ENCODE measurements around the gene SFXN3.

Gene SFXN3

DNA sequence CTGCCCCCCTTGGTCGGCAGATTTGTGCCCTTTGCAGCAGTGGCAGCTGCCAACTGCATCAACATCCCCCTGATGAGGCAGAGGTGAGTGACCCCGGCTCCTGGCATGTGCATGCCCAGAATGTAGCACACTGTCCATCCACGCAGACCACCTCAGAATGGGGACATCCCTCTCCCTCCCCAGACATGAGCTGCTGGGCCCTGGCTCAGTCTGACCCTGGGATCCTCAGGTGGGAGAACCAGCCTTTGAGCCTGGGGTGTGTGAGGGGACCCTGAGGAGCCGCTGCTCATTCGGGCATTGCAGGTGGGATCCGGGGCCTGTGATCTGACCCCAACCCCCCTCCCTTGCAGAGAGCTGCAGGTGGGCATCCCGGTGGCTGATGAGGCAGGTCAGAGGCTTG is 5.7 kb downstream of the SFXN3 start:
- no peak for DNase-seq

DNA sequence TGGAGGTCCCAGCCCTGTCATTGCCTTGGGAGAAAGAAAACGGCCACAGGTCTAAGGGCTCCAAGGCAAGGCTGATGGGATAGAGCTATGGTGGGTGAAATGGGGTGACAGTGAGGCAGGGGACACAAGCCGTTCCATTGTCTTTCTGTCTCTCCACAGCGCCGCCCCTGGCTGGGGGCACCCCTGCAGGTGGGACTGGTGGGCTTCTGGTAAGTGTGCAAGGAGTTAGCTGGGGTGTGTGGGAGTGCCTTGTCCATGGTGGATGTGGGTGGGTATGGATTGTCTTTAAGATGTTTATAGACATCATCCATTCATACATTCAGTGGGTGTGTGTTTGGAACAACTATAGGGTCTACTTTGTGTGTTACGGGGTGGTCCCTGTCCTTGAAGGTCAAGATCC is 7.5 kb downstream of the SFXN3 start:
- no peak for DNase-seq

DNA sequence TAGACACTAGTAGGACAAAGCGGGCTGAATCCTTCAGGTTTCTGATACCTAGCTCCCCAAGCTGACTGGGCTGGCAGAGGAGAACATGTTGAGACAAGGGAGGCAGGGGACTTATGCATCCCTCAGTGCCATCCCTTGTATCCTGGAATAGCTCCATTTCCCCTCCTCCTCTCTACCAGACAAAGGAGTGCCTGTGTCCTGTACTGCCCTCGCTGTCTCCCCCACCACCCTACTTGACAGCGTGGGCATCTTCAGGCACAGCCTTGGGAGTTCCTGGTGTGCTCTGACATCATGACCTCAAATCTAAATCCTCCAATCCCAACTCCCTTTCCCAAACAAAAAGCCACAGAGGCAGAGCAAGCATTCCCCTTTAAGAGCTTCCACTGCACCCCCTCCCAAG is 9.0 kb downstream of the SFXN3 start:
- no peak for DNase-seq

DNA sequence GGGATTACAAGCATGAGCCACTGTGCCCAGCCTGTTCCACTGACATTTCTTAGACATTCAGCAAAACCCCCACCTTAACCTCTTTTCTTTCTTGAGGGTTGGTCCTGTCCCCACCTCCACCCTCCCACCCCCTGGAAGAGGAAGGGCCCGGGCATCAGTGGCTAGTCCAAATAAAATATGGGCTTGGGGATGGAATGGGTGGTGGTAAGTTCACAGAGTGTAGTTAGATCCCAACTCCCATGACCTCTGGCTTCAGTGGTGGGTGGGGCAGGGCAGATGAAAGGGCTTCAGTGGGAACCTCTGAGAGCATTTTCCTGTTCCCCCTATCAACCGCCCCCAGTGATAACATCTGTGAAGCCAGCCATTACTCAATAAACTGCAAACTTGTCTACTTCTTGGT is 9.8 kb downstream of the SFXN3 start:
- DNase-seq = no peak

DNA sequence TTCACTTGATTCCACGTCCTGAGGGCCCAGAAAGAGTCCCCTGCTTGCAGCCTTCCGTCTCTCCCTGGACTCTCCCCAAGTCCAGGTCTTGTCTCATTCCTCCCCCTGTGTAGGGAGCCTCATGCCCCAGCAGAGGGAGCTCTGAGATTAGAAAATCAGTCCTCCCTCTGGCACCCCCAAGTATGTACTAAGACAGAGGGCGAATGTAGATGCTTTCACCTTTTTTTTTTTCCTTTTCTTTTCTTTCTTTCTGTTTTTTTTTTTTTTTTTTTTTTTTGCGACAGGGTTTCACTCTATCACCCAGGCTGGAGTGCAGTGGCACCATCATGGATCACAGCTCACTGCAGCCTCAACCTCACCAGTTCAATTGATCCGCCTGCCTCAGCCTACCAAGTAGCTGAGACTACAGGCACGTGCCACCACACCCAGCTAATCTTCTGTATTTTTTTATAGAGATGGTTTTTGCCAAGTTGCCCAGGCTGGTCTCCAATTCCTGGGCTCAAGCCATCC is 10.3 kb downstream of the SFXN3 start:
- peak; percentile 19 to 74 for DNase-seq

DNA sequence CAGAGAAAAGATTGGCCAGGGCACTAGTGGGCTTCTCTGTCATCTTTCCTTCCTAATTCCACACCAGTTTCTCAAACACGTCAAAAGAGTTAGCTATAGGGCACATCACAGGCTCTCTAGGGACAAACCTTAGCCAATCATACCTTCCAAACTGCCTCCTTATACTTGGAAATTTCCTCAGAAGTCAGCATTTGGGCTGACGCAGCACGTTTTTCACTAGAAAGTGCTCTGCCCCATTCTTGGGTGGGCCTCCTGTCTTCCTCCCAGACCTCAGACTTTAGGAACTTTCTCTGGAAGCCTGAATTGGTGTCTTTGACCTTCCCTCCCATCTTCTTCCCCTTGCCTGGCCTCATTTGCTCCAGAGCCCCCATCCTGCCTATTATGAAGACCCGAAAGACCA is 11.1 kb downstream of the SFXN3 start:
- no peak for DNase-seq

DNA sequence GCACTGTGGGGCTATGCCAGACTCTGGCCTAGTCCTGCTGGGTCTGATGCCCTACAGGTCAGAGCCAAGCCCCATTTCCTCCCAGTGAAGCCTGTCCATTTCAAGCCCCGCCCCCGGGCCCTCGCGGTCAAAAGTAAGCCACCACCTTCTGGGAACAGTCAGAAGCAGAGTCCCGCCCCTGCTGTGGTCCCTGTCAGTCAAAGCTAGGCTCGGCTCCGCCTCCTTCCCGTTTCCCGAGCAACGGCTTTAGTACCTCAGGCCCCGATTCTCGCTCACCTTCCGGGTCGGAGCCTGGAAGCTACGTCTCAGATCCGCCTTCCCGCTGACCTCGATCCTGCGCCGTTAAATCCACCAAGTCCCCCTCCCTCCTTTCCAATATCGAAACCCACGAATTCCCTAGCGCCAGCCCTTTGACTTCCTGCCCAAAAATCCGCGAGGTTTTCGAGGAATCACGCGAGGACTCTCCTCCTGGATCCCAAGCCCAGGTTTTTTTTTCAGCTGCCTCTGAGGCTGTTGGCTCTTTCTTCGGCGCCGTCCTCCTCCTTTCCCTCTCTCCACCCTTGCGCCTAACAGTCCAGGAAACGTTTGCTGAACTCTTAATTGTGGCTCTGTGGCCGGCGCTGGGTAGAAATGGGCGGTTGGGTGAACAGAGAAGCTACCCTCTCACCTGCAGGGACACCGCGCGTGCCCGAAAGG is 11.8 kb downstream of the SFXN3 start:
- peak; percentile 79 to 80 for DNase-seq

DNA sequence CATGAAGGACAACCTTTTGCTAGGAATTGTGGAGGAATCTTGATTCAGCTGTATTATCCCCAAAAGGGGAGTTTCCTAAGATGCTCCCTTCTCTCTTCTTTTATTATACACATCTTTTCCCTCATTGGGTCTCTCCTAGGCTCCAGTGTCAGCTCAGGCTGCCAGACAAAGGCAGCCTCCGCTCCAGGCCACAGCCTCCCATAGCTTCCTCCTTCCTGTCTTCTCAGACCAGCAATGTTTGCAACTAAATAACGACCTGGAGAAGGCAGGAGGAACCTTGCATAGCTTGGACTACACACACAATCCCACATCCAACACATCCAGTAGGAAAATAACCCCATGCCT is 12.3 kb downstream of the SFXN3 start:
- no peak for DNase-seq

DNA sequence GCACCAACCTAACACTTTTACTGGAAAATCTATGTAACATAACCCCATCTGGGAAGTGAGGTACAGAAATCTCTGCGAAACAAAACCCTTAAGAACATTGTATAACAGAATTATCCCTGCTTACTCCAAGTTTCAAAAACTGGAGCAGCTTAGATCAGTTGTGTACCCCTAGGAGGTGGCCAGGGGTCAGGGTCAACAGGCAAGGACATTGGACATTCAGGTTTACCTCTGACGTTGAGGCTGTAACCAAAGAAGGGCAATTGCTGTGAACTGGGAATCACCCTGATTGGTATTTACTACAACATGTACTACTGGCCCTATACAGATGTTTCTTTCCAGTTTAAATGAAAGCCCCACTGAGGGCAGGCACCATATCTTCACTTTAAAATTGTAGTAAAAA is 13.1 kb downstream of the SFXN3 start:
- no peak for DNase-seq

DNA sequence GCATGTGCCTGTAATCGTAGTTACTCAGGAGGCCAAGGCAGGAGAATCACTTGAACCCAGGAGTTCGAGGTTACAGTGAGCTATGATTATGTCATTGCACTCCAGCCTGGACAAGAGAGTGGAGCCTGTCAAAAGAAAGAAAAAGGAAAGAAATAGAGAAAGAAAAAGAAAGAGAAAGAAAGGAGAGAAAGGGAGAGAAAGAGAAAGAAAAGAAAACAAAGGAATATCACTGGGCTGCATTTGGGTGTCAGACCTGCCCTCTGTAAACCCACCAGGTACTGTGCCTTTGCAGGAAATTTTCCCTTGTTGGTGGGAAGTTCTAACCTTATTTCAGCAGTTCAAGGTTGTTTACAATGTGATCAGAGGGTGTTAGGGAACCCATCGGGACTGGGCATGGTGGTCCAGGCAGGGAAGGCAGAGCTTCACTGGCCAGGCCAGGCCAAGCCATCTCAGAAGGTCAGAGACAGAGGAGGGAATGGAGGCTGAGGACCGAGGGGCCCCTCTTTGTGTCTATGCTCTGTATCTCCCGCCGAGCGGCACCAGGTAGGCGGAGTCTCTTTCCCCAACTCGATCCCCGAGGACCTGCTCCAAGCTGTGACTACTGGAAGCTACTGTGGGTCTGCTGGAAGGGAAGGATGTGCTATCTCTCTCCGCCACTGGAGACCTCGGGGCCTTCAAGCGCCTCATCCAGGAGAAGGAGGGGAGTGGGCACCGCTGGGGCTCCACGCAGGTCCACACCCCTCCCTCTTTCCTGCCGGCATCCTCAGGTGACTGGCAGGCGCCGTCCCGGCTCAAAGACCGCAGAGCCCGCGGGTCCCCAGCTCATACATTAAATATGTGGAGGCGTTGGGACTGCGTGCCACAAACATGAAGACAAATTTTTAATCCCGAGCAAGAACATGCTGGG is 15.6 kb downstream of the SFXN3 start:
- DNase-seq = no peak

DNA sequence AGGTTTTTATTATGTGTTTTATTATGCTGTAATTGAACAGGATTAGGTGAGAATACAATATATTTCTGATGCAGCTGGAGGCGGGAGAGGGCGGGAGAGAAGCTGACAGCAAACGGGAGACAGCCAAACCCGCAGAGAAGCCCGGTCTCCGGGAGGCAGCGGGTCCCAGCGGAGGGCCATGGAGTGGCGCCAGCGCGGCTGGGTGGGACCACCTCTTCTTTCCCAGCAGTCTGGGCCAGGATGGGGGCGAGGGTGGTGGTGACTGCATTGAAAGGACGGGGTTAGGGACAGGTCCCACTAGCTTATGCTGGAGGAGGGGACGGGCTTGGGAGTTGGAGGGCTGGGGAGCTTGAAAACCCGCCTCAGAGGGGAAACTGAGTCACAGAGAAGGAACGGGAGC is 16.2 kb downstream of the SFXN3 start:
- DNase-seq = no peak

DNA sequence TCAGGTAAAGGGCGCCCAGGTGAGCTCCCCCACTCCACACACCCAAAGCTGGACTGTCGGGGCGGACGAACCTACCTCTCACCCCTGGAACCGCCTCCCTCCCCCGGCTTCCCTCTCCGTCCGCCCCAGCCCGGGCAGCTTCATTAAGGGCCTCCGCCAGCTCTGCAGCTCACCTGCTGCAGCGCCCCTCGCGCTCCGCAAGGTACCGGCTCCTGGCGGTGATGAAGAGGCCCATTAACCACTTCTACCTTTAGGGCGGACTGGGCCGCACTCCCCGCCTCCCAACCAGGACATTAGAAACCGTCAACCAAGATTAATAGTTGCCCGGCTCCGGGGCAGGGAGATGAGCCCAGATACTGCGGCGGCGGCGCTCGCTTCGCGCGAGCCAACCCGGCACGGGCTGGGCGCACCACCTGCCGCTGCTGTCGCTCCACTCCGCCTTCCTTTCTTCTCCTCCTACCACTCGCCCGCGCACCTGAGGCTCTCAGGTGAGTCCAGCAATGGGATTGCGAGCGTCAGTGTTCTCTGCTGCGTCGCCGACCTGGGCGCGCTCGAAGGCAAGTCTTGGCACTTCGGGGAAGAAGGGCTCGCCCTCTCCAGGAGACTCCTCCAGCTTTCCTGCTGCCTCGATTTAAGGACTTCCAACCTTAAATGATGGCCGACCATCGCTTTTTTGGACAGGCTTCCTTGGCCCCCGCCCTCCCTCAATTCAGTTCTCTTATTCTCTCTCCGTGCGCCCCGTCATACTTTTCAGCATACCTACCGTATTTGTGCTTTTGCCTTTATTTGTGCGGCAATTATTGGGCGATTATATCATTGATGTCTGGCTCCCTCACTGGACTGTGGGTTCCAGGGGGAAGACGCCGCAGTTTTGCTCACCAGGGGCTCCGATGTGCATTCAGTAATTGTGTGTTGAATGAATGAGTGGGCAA is 17.2 kb downstream of the SFXN3 start:
- DNase-seq = no peak

DNA sequence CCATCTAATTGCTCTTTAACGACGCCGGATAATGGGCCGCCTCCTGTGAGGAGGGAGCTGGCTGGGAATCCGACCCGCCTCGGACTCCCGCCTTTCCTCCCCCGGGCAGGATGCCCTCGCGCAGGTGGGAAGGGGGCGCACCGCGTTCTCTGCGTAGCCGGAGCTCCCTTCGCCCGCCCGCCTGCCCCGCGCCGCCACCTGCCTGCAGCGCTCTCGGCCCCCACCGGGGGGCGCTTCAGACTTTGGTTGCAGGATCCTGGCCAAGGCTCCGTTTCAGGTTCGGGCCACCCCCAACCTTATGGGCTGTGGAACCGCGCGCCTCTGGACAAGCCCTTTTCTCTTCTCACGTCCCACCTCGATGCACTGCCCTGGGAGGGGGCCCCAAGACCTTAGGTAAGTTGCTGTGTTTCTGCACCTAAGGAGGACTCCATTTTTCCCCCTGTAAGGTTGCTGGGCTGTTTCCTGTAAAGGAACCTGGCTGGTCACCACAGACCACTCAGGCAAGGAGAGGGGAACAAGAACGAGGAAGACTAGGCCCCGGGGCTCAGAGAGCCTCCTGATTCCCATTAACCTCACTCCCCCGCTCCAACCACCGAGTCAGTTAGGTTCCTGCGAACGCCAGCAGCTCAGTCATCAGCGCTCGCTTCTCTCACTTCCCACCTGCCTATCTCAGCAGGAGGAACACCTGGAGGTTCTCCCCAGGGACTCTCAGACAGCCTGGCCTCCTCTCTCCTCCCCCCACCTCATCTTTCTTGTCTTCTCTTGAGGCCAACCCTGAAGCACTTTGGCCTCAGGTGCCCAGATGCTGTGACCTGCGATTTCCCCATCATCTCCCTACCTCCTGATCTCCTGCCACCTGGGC is 19.4 kb downstream of the SFXN3 start:
- DNase-seq = peak; percentile 21 to 25

DNA sequence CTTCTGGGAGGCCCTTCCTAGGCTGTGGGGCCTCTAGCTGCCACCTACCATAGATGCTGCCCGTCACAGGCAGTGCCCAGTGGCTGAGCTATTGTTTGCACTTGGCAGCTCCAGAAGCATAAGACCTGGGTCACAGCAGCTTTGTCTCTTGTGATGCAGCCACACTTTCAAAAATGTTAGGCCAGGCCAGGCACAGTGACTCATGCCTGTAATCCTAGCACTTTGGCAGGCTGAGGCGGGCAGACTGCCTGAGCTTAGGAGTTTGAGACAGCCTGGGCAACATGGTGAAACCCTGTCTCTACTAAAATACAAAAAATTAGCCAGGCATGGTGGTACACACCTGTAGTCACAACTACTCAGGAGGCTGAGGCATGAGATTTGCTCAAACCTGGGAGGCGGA is 21.3 kb downstream of the SFXN3 start:
- no peak for DNase-seq

DNA sequence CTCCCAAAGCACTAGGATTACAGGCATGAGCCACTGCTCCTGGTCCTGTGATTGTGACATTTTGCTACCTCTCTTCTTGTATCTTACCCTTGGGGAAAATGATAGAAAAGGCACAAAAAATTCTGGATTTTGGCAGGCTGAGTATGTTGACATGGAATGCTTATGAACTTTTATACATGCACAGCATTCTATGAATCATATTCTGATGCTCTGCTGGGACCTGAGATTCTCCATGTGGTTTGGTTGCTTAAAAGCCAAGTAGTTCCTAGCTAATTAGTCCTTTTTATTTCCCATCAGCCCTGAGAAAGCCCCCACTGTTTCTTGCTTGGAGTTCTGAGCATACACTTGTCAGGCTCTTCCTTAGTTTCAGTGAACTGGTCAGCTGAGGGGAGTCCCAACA is 22.5 kb downstream of the SFXN3 start:
- no peak for DNase-seq

DNA sequence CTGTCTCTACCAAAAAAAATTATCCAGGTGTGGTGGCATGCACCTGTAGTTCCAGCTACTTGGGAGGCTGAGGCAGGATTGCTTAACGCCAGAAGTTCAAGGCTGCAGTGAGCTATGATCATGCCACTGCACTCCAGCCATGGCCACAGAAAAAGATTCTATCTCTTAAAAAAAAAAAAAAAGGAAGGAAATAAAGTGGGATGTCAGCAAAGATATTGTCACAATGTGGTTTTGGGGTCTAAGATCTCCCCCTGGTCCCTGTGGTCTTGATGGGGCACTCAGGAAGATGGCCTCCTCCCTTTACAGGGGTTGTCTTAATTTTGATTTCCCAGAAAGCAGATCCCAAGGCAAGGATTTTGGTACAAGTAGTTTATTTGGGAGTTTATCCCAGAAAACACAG is 23.3 kb downstream of the SFXN3 start:
- DNase-seq = peak in 1 of 2 donors; percentile 58

DNA sequence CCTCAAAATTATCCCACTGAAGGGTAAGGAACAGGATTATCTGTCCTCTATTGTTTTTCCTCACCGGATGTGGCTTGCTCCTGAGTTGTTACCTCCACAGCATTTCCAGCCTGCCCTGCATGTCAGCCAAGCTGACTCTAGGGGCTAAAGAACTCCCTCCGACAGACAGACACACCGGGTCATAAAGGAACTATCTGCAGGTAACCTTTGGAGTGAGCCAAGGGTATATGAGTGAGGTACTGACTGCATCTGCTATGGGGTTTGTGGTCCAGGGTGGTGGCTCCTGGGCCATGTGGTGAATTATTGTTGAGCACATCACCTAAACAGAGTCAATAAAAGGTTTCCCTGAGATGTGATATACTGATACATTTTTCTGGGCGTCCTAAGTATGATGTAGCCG is 23.8 kb downstream of the SFXN3 start:
- no peak for DNase-seq

DNA sequence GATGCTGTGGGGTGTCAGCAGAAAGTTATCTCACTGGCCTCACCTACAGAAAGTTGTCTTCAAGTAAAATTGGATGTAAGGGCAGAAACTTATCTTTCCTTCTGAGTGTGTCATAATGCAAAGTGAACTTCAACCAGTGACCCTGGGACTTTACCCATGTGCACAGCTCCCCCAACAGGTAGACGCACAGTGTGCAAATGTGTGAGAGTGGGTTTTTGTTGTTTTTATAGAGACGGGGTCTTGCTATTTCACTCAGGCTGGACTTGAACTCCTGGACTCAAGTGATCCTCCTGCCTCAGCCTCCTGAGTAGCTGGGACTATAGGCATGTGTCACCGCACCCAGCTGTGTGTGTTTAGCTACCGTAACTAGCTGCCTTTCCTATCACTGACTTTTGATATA is 24.4 kb downstream of the SFXN3 start:
- no peak for DNase-seq

DNA sequence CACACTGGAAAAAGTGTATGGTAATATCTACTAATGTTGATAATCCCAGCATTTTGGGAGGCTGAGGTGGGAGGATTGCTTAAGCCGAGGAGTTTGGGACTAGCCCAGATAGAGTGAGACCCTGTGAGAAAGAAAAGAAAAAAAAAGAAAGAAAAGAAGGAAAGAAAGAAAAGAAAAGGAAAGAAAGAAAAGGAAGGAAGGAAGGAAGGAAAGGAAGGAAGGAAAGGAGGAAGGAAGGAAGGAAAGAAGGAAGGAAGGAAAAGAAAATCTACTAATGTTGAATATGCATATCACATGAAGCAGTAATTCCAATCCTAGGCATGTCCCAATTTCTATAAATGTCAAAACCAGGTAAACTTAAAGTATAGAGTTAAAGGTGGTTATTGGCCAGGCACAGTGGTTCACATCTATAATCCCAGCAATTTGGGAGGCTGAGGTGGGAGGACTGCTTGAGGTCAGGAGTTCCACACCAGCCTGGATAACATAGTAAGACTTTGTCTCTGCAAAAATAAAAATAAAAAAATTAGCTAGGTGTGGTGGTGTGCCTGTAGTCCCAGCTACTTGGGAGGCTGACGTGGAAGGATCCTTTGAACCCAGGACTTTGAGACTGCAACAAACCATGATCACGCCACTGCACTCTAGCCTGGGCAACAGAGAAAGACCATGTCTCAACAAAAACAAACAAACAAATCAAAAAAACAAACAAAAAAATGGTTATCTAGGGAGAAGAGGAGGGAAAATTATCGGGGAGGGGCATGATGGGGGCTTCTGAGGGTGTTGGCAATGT is 25.5 kb downstream of the SFXN3 start:
- DNase-seq = no peak

DNA sequence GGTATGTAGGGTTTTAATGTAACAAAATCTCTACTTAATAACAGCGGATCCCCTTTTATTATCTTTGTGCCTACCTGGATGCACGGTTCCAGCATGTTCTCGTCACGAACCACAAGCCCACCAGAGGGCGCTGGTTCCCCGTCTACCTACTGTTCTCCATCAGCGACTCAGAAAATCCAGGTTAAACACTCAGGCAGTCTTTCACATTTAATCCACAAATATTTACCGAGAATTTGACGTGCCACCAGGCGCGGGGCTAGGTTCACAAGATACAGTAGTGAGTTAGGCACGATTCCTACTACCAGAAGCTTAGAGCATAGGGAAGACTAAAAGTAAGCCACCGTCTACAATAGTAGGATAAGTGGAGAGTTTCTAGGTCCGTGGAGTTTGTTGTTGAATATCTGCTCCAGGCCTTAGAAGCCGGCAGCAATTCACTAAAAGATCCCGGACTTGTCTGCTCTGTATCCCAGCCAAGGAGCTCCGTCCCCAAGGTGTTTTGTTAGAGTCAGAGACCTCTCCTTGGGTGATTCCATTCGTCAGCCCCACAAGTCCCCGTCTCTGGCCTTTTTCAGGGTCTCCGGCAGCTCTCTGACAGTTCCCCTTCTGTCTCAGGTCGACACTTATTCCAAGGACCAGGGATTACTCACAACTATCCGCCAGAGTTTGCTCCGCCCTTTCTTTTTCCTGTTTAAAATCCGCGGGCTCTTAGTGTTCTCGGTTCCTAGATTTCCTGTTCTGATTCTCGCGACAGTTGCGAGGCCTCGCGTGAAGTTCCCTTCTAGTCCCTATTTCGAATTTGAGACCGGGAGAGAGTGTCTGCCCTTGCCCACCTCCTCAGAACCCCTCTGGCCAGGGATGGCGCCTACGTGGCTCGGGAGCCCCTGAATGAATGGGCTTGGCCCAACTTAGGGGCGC is 29.3 kb downstream of the SFXN3 start:
- peak; percentile 94 to 97 for DNase-seq
